H9 (cell line): ENCODE results near the gene TLDC2. TPM values are rescaled to one million over a fixed set of nuclear protein-coding genes. Genes with fewer than 3 reads are reported as not detected.

Experiments used
- DNase-seq: peaks from one replicate; pipeline ENCODE4 v3.0.0-alpha.2; 2017
- H2AFZ ChIP-seq: one replicate; pipeline ENCODE4 v1.6.1; 2013; ENCODE audit warnings: mild to moderate bottlenecking, low read length, control low read depth, moderate library complexity
- H2AK5ac ChIP-seq: 2 replicates; pipeline ENCODE4 v1.6.1; 2013; ENCODE audit warnings: low read length, control low read depth, mixed read lengths; ENCODE audit not compliant: insufficient read length
- H2BK120ac ChIP-seq: one replicate; pipeline ENCODE4 v1.6.1; 2013; ENCODE audit warnings: low read depth, mild to moderate bottlenecking, low read length, control low read depth, inconsistent platforms; ENCODE audit not compliant: poor library complexity, severe bottlenecking
- H2BK12ac ChIP-seq: 2 replicates; pipeline ENCODE4 v1.6.1; 2013; ENCODE audit warnings: low read length, control low read depth, mixed read lengths, low read depth; ENCODE audit not compliant: insufficient read length
- H2BK15ac ChIP-seq: 2 replicates; pipeline ENCODE4 v1.6.1; 2013; ENCODE audit warnings: low read depth, low read length, control low read depth
- H2BK20ac ChIP-seq: one replicate; pipeline ENCODE4 v1.6.1; 2013; ENCODE audit warnings: low read depth, mild to moderate bottlenecking, low read length, control low read depth, inconsistent platforms; ENCODE audit not compliant: poor library complexity, severe bottlenecking
- H2BK5ac ChIP-seq: 2 replicates; pipeline ENCODE4 v1.6.1; 2013; ENCODE audit warnings: low read length, control low read depth, mixed read lengths; ENCODE audit not compliant: insufficient read length
- H3K14ac ChIP-seq: 2 replicates; pipeline ENCODE4 v1.6.1; 2013; ENCODE audit warnings: low read length, control low read depth; ENCODE audit not compliant: insufficient read depth
- H3K18ac ChIP-seq: 2 replicates; pipeline ENCODE4 v1.6.1; 2013; ENCODE audit warnings: low read depth, mild to moderate bottlenecking, mixed read lengths, low read length, control low read depth; ENCODE audit not compliant: insufficient read length
- H3K23ac ChIP-seq: 2 replicates; pipeline ENCODE4 v1.6.1; 2013; ENCODE audit warnings: low read length, control low read depth, mixed read lengths, low read depth; ENCODE audit not compliant: insufficient read length
- H3K23me2 ChIP-seq: 2 replicates; pipeline ENCODE4 v1.6.1; 2013; ENCODE audit warnings: low read depth, mild to moderate bottlenecking, mixed read lengths, low read length, control low read depth; ENCODE audit not compliant: insufficient read length, poor library complexity, severe bottlenecking
- H3K27ac ChIP-seq: 2 replicates; pipeline ENCODE4 v1.5.1; 2013; ENCODE audit warnings: low read length, control low read depth, mixed read lengths, low read depth; ENCODE audit not compliant: insufficient read length
- H3K27me3 ChIP-seq: 2 replicates; pipeline ENCODE4 v1.6.1; 2013; ENCODE audit warnings: low read length, control low read depth, inconsistent platforms; ENCODE audit not compliant: insufficient read depth
- H3K4ac ChIP-seq: 2 replicates; pipeline ENCODE4 v1.6.1; 2013; ENCODE audit warnings: low read depth, mild to moderate bottlenecking, control low read depth, inconsistent platforms, low read length, moderate library complexity
- H3K4me1 ChIP-seq: 2 replicates; pipeline ENCODE4 v1.6.1; 2013; ENCODE audit warnings: low read length, control low read depth, inconsistent platforms; ENCODE audit not compliant: insufficient read depth
- H3K4me2 ChIP-seq: 2 replicates; pipeline ENCODE4 v1.6.1; 2013; ENCODE audit warnings: low read length, control low read depth, mixed read lengths; ENCODE audit not compliant: insufficient read length, insufficient read depth
- H3K56ac ChIP-seq: 2 replicates; pipeline ENCODE4 v1.6.1; 2013; ENCODE audit warnings: low read depth, mild to moderate bottlenecking, mixed read lengths, low read length, control low read depth; ENCODE audit not compliant: insufficient read length
- H3K79me1 ChIP-seq: 2 replicates; pipeline ENCODE4 v1.6.1; 2013; ENCODE audit warnings: low read depth, mild to moderate bottlenecking, moderate library complexity, low read length, control low read depth, inconsistent platforms; ENCODE audit not compliant: insufficient read depth, poor library complexity, severe bottlenecking
- H3K79me2 ChIP-seq: 2 replicates; pipeline ENCODE4 v1.6.1; 2013; ENCODE audit warnings: low read length, control low read depth, inconsistent platforms; ENCODE audit not compliant: insufficient read depth
- H3K9ac ChIP-seq: 2 replicates; pipeline ENCODE4 v1.6.1; 2013; ENCODE audit warnings: low read length, control low read depth, mixed read lengths; ENCODE audit not compliant: insufficient read length; ENCODE audit errors: extremely low read depth
- H3K9me3 ChIP-seq: one replicate; pipeline ENCODE4 v1.6.1; 2013; ENCODE audit warnings: low read depth, low read length, inconsistent platforms; ENCODE audit not compliant: control insufficient read depth
- H3T11ph ChIP-seq: one replicate; pipeline ENCODE4 v1.6.1; 2013; ENCODE audit warnings: mild to moderate bottlenecking, low read length, control low read depth, inconsistent platforms
- H4K20me1 ChIP-seq: one replicate; pipeline ENCODE4 v1.6.1; 2013; ENCODE audit not compliant: control insufficient read depth, insufficient read length, insufficient read depth
- H4K5ac ChIP-seq: 2 replicates; pipeline ENCODE4 v1.6.1; 2013; ENCODE audit warnings: low read depth, mild to moderate bottlenecking, mixed read lengths, low read length, control low read depth; ENCODE audit not compliant: insufficient read length
- H4K8ac ChIP-seq: replicated peaks from 2 replicates; pipeline ENCODE4 v1.6.1; 2013; ENCODE audit warnings: low read length, control low read depth, mixed read lengths, low read depth; ENCODE audit not compliant: insufficient read length
- H4K91ac ChIP-seq: 2 replicates; pipeline ENCODE4 v1.6.1; 2013; ENCODE audit warnings: low read depth, mild to moderate bottlenecking, moderate library complexity, mixed read lengths, low read length, control low read depth; ENCODE audit not compliant: insufficient read length
- H3K27ac Mint-ChIP-seq, 3 experiments: 2 replicates in 2 of 3; 3 replicates in 1 of 3; pipeline ENCODE4 v1.8.0; 2020 to 2021; ENCODE audit warnings: mixed read lengths in 3 of 3, mild to moderate bottlenecking in 1 of 3, moderate library complexity in 1 of 3
- H3K27me3 Mint-ChIP-seq: 2 replicates; pipeline ENCODE4 v1.8.0; 2021; ENCODE audit warnings: low read depth, mild to moderate bottlenecking, moderate library complexity, mixed read lengths
- H3K36me3 Mint-ChIP-seq, 3 experiments: 2 replicates in 2 of 3; 3 replicates in 1 of 3; pipeline ENCODE4 v1.8.0; 2020 to 2021; ENCODE audit warnings: low read depth in 3 of 3, mixed read lengths in 3 of 3; ENCODE audit not compliant: insufficient read depth in 1 of 3
- H3K4me1 Mint-ChIP-seq, 2 experiments: 2 replicates each; pipeline ENCODE4 v1.8.0; 2020; ENCODE audit warnings: mixed read lengths in 2 of 2
- H3K4me3 Mint-ChIP-seq, 2 experiments: 2 replicates in 1 of 2; 3 replicates in 1 of 2; pipeline ENCODE4 v1.8.0; 2020 to 2021; ENCODE audit warnings: mild to moderate bottlenecking in 2 of 2, mixed read lengths in 2 of 2, moderate library complexity in 1 of 2
- H3K9me3 Mint-ChIP-seq, 2 experiments: 2 replicates in 1 of 2; 3 replicates in 1 of 2; pipeline ENCODE4 v1.8.0; 2020; ENCODE audit warnings: mild to moderate bottlenecking in 2 of 2, mixed read lengths in 2 of 2, moderate library complexity in 1 of 2
- CTCF ChIP-seq: fragments of 200-600 bp; sonication (generic); conservative IDR thresholded peaks from 3 replicates; pipeline ENCODE4 v1.8.0; 2021; ENCODE audit warnings: antibody characterized with exemption, mild to moderate bottlenecking
- WGBS: extraction: QIAGEN DNeasy Blood & Tissue Kit; methylation state at CpG from one replicate; pipeline ENCODE4 v1.1.7; 2013; ENCODE audit warnings: missing lambda C conversion rate, low lambda C conversion rate, mixed read lengths; ENCODE audit not compliant: insufficient read length; ENCODE audit errors: extremely low coverage; 5-methylcytosine and 5-hydroxymethylcytosine counted together
- total RNA-seq: library from RNA; stranded (reverse); gene quantifications from 2 replicates; pipeline ENCODE4 v1.2.1, GENCODE V29; 2021

TLDC2 gene
- total RNA-seq, 1 experiment from 2014 or later = 0.11 TPM

- H3K4me1 ChIP-seq = no peaks in the 10 kb centered on the region
- H3K9ac ChIP-seq = no peak overlapping the region
- H4K5ac ChIP-seq = no peak overlapping the region
- H3K9me3 ChIP-seq = no peaks in the 10 kb centered on the region
- no peak overlapping the region for H3K18ac ChIP-seq
- no peaks in the 10 kb centered on the region for H4K20me1 ChIP-seq
- WGBS = no CpG with 5 or more reads among the region's 6 CpGs
- H3K23ac ChIP-seq = no peak overlapping the region
- H2BK20ac ChIP-seq = no peak overlapping the region
- no peak overlapping the region for H2BK5ac ChIP-seq
- H3K4me1 Mint-ChIP-seq = peaks cover 3% of the 10 kb centered on the region in 2 experiments
- no peaks in the 10 kb centered on the region for H3K27me3 Mint-ChIP-seq
- H3K79me1 ChIP-seq = no peaks in the 10 kb centered on the region
- H2BK15ac ChIP-seq = no peak overlapping the region
- no peak overlapping the region for H3K4me3 Mint-ChIP-seq
- H2BK120ac ChIP-seq = no peak overlapping the region
- no peak overlapping the region for H2BK12ac ChIP-seq
- no peak overlapping the region for H3K27ac ChIP-seq
- peaks cover 0 to 34% (median 23%) of the 10 kb centered on the region in 3 experiments; a peak in 6 of 7 replicates for H3K36me3 Mint-ChIP-seq
- no peak for DNase-seq
- no peak overlapping the region for H2AK5ac ChIP-seq
- no peak overlapping the region for H3K4ac ChIP-seq
- H4K8ac ChIP-seq = no peak overlapping the region
- no peak overlapping the region for H3K56ac ChIP-seq
- no peak overlapping the region for H3K27ac Mint-ChIP-seq
- H3K79me2 ChIP-seq = no peaks in the 10 kb centered on the region
- no peak overlapping the region for H3T11ph ChIP-seq
- no peak overlapping the region for H3K4me2 ChIP-seq
- H3K14ac ChIP-seq = no peak overlapping the region
- H3K23me2 ChIP-seq = no peaks in the 10 kb centered on the region
- no peak for TF ChIP-seq CTCF
- H4K91ac ChIP-seq = no peak overlapping the region
- no peaks in the 10 kb centered on the region for H3K27me3 ChIP-seq
- no peak overlapping the region for H2AFZ ChIP-seq
- no peaks in the 10 kb centered on the region for H3K9me3 Mint-ChIP-seq
These were observed 41.3 kb downstream of the TLDC2 start for GRCh38 chr20:36917240-36917639.
